Mammary microvascular endothelial cell (primary cell): Measurements from ENCODE around the gene THRB. TPM values are rescaled to one million over a fixed set of nuclear protein-coding genes. Genes with fewer than 3 reads are reported as not detected.

Source experiments
- total RNA-seq: library from RNA; depleted of rRNA; stranded (reverse); fragments of >200 nt; gene quantifications from 2 replicates; pipeline ENCODE4 v1.2.3, GENCODE V29; 2015

THRB gene
- under 0.01 and 0.39 TPM in 2 replicates for total RNA-seq

GRCh38 chr3:24494618-24495325 lies at the start of gene THRB:
Gene THRB, minus strand, starts transcription at chr3:24494850.

